Spleen (tissue), 11 donors: ENCODE data around the gene SLC25A18. TPM values are rescaled to one million over a fixed set of nuclear protein-coding genes. Genes with fewer than 3 reads are reported as not detected.

Source experiments
- DNase-seq: peaks from one replicate; pipeline ENCODE4 v3.0.0-alpha.2; 2020
- H3K27ac ChIP-seq, 8 donors: fragments of 200-600 bp; sonication (generic) in 7 of 8; 1 replicate in 4 of 8; 2 replicates in 4 of 8; pipeline versions ENCODE4 v1.5.0 to v1.8.0; 2016 to 2021; ENCODE audit warnings: inconsistent platforms in 4 of 8, mild to moderate bottlenecking in 4 of 8, moderate library complexity in 1 of 8
- H3K27me3 ChIP-seq, 7 donors: fragments of 200-600 bp; sonication (generic) in 6 of 7; replicated peaks in 1 of 7; 1 replicate in 4 of 7; 2 replicates in 3 of 7; pipeline versions ENCODE4 v1.5.0 to v1.8.0; 2016 to 2021; ENCODE audit warnings: inconsistent platforms in 3 of 7, mild to moderate bottlenecking in 1 of 7
- H3K36me3 ChIP-seq, 6 donors: fragments of 200-600 bp; sonication (generic) in 5 of 6; 1 replicate in 4 of 6; 2 replicates in 2 of 6; pipeline versions ENCODE4 v1.5.0 to v1.8.0; 2016 to 2021; ENCODE audit warnings: inconsistent platforms in 2 of 6
- H3K4me1 ChIP-seq, 6 donors: fragments of 200-600 bp; sonication (generic) in 5 of 6; 1 replicate in 3 of 6; 2 replicates in 3 of 6; pipeline versions ENCODE4 v1.5.0 to v1.8.0; 2016 to 2021; ENCODE audit warnings: inconsistent platforms in 3 of 6
- H3K4me3 ChIP-seq, 8 donors: fragments of 200-600 bp; sonication (generic) in 7 of 8; 1 replicate in 4 of 8; 2 replicates in 4 of 8; pipeline versions ENCODE4 v1.5.0 to v1.8.0; 2016 to 2021; ENCODE audit warnings: inconsistent platforms in 4 of 8, mild to moderate bottlenecking in 4 of 8, moderate library complexity in 2 of 8
- H3K9me3 ChIP-seq, 8 donors: fragments of 200-600 bp; sonication (generic) in 7 of 8; 1 replicate in 4 of 8; 2 replicates in 4 of 8; pipeline versions ENCODE4 v1.5.0 to v1.8.0; 2016 to 2021; ENCODE audit warnings: inconsistent platforms in 4 of 8
- POLR2A ChIP-seq, 3 donors: fragments of 450-650 bp; IDR thresholded peaks; one replicate each; pipeline ENCODE4 v1.5.1; 2017; ENCODE audit warnings: antibody characterized with exemption in 3 of 3, mild to moderate bottlenecking in 1 of 3
- POLR2AphosphoS5 ChIP-seq, 3 donors: sonication (generic); formaldehyde crosslinking; IDR thresholded peaks; one replicate each; pipeline ENCODE4 v1.5.1; 2017; ENCODE audit warnings: antibody characterized with exemption in 3 of 3
- WGBS, 5 donors: extraction: QIAGEN DNeasy Blood & Tissue Kit in 3 of 5; methylation state at CpG; one replicate each; pipeline versions ENCODE4 v1.1.5 to v1.1.7; 2013 to 2018; 5-methylcytosine and 5-hydroxymethylcytosine counted together
- intact Hi-C: fragments of 100-400 bp; cut with DNase I; formaldehyde crosslinking; loops from one replicate; pipeline ENCODE4 v1.15.0; 2023; ENCODE audit warnings: low total_unique reads
- polyA plus RNA-seq, 3 donors: library from polyadenylated mRNA; stranded (reverse); fragments of 200-250 nt; gene quantifications; one replicate each; pipeline ENCODE4 v1.2.1, GENCODE V29; 2013
- total RNA-seq, 7 donors: library from RNA; depleted of rRNA in 3 of 7; stranded (reverse); fragments of >200 nt in 3 of 7; fragmentation: NEBNext Ultra II Directional in 4 of 7; extraction: Animal tissue kit (Norgen Biotek cat#: 25700) in 4 of 7; gene quantifications; one replicate each; pipeline versions ENCODE4 v1.1.0 to v1.2.1, GENCODE V29; 2016 to 2021
- TF ChIP-seq, protein P1 (sequence below), 11 experiments: fragments of 200-600 bp in 7 of 11; fragments of 450-650 bp in 4 of 11; sonication (generic) in 4 of 11; IDR thresholded peaks in 8 of 11; conservative IDR thresholded peaks in 3 of 11; 1 replicate in 7 of 11; 2 replicates in 4 of 11; pipeline versions ENCODE4 v1.4.0 to v1.8.0; 2016 to 2021; ENCODE audit warnings: antibody characterized with exemption in 11 of 11, inconsistent platforms in 4 of 11, mild to moderate bottlenecking in 1 of 11
- donor health status: healthy with polysubstance abuse.
- donor health status: DM: no; HTN: no; CAD: no; lungs with moderate emphysema.
- donor health status: DM: no; HTN: no; CAD: no.
- donor health status: Bipolar disorder and iron deficiency.
- donor health status: healthy.
- donor health status: DM: no; HTN: no; CAD: no.
- donor health status: DM: yes; HTN: yes; CAD: no.

The SLC25A18 gene
- total and polyA plus RNA-seq, 10 donors, result 0.13 to 12.3 (median 3.8) TPM

DNA sequence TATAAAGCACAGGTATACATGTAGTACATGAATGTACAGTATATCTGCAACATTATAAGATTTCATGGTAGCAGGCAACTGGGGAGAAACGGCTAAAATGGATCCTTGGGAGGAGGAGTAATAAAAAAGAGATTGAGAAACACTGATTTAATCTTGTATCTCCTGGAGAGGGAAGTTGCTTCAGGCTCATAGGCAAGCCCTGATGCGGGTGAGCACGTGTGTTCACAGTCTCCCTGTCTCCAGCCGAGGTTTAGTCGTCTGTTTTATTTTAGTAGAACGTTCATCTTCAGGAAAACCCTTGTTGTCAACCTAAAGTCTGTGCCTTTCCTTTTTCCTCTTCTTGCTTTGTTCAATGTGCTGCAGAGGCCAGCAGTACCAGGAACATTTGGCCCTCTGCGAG, 21.8 kb upstream of the SLC25A18 start:
- Histone ChIP-seq H3K36me3 (no peaks in the 10 kb centered on the region), H3K4me1 (no peaks in the 10 kb centered on the region), H3K27me3 (no peaks in the 10 kb centered on the region), H3K4me3 (no peak overlapping the region), H3K9me3 (no peaks in the 10 kb centered on the region), H3K27ac (no peak overlapping the region)
- TF ChIP-seq, protein P1, sequence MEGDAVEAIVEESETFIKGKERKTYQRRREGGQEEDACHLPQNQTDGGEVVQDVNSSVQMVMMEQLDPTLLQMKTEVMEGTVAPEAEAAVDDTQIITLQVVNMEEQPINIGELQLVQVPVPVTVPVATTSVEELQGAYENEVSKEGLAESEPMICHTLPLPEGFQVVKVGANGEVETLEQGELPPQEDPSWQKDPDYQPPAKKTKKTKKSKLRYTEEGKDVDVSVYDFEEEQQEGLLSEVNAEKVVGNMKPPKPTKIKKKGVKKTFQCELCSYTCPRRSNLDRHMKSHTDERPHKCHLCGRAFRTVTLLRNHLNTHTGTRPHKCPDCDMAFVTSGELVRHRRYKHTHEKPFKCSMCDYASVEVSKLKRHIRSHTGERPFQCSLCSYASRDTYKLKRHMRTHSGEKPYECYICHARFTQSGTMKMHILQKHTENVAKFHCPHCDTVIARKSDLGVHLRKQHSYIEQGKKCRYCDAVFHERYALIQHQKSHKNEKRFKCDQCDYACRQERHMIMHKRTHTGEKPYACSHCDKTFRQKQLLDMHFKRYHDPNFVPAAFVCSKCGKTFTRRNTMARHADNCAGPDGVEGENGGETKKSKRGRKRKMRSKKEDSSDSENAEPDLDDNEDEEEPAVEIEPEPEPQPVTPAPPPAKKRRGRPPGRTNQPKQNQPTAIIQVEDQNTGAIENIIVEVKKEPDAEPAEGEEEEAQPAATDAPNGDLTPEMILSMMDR (IDR thresholded peaks at IDR 0.05 in 8 of 11, conservative IDR thresholded peaks at IDR 0.05 in 3 of 11), result no peak
- no peak for TF ChIP-seq POLR2A (IDR thresholded peaks at IDR 0.05)
- intact Hi-C loops, result no loop called here
- WGBS, 5 donors, result 78 to 89% (median 85%) methylated on average over 7 of the region's 7 CpGs
- no peak for DNase-seq

DNA sequence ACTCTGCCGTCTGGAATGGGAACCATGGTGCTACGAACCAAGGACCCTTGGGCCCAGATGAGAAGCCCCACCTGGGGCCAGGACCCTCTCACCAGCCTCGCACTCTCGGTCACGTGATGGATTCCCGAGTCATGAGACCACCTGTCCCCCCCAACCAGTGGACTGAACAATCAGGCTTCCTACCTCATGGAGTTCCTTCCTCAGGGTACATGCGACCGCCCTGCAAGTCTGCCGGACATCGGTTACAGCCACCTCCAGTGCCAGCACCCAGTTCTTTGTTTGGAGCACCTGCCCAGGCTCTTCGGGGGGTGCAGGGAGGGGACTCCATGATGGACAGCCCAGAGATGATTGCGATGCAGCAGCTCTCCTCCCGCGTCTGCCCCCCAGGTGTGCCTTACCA, 20.8 kb upstream of the SLC25A18 start:
- WGBS, 5 donors, result 91 to 98% (median 96%) methylated on average over 14 of the region's 14 CpGs
- Histone ChIP-seq H3K4me1 (no peaks in the 10 kb centered on the region), H3K27ac (no peak overlapping the region), H3K36me3 (no peaks in the 10 kb centered on the region), H3K4me3 (no peak overlapping the region), H3K9me3 (no peaks in the 10 kb centered on the region), H3K27me3 (no peaks in the 10 kb centered on the region)
- intact Hi-C loops, result no loop called here
- no peak for TF ChIP-seq POLR2A (IDR thresholded peaks at IDR 0.05)
- TF ChIP-seq POLR2AphosphoS5 (IDR thresholded peaks at IDR 0.05), result no peak
- TF ChIP-seq, protein P1 (IDR thresholded peaks at IDR 0.05 in 8 of 11, conservative IDR thresholded peaks at IDR 0.05 in 3 of 11), result no peak
- no peak for DNase-seq

DNA sequence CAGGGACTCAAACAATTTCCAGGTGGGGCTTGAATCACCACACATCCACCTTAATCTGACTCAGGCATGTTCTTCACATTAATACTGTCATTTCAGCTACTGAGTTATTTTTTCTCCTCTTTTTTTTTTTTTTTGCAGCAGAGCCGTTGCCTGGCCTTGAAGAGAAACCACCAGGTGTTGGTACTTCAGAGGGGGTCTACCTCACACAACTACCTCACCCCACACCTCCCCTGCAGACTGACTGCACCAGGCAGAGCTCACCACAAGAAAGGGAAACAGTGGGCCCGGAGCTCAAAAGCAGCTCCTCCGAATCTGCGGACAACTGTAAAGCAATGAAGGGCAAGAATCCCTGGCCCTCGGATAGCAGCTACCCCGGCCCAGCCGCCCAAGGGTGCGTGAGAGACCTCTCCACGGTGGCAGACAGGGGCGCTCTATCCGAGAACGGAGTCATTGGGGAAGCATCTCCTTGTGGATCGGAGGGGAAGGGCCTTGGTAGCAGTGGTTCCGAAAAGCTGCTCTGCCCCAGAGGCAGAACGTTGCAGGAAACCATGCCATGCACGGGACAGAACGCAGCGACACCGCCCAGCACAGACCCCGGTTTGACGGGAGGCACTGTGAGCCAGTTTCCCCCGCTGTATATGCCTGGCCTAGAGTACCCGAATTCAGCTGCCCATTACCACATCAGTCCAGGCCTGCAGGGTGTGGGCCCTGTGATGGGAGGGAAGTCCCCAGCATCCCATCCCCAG, 15.1 kb upstream of the SLC25A18 start:
- intact Hi-C loops, result no loop called here
- Histone ChIP-seq H3K27ac (no peak overlapping the region), H3K4me3 (no peak overlapping the region), H3K4me1 (no peaks in the 10 kb centered on the region), H3K27me3 (no peaks in the 10 kb centered on the region), H3K36me3 (no peaks in the 10 kb centered on the region), H3K9me3 (no peaks in the 10 kb centered on the region)
- WGBS, 5 donors, result 87 to 91% (median 89%) methylated on average over 20 to 23 of the region's 23 CpGs
- TF ChIP-seq POLR2AphosphoS5 (IDR thresholded peaks at IDR 0.05) (no peak), POLR2A (IDR thresholded peaks at IDR 0.05) (no peak)
- TF ChIP-seq, protein P1 (IDR thresholded peaks at IDR 0.05 in 8 of 11, conservative IDR thresholded peaks at IDR 0.05 in 3 of 11), result no peak
- DNase-seq, result no peak

DNA sequence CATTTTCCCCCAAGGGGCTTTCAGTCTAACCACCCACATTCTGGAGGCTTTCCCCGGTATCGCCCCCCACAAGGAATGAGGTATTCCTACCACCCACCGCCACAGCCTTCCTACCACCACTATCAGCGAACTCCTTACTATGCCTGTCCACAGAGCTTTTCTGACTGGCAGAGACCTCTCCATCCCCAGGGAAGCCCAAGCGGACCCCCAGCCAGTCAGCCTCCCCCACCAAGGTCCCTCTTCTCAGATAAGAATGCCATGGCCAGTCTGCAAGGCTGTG, 14.6 kb upstream of the SLC25A18 start:
- Histone ChIP-seq H3K27me3 (no peaks in the 10 kb centered on the region), H3K27ac (no peak overlapping the region), H3K36me3 (no peaks in the 10 kb centered on the region), H3K9me3 (no peaks in the 10 kb centered on the region), H3K4me1 (no peaks in the 10 kb centered on the region), H3K4me3 (no peak overlapping the region)
- DNase-seq, result no peak
- intact Hi-C loops, result no loop called here
- TF ChIP-seq POLR2AphosphoS5 (IDR thresholded peaks at IDR 0.05), result no peak
- TF ChIP-seq, protein P1 (IDR thresholded peaks at IDR 0.05 in 8 of 11, conservative IDR thresholded peaks at IDR 0.05 in 3 of 11), result no peak
- no peak for TF ChIP-seq POLR2A (IDR thresholded peaks at IDR 0.05)
- WGBS, 5 donors, result 88 to 96% (median 93%) methylated on average over 5 of the region's 5 CpGs
